Right lobe of liver (tissue), 4 donors: ENCODE measurements around the gene FLNC.

ENCODE experiments used
- CTCF ChIP-seq, 4 donors: fragments of 200-600 bp in 3 of 4; fragments of 450-650 bp in 1 of 4; IDR thresholded peaks; one replicate each; pipeline versions ENCODE4 v1.5.1 to v1.8.0; 2016 to 2022; ENCODE audit warnings: antibody characterized with exemption in 4 of 4, mild to moderate bottlenecking in 2 of 4
- POLR2A ChIP-seq: fragments of 450-650 bp; IDR thresholded peaks from one replicate; pipeline ENCODE4 v1.6.1; 2017; ENCODE audit warnings: antibody characterized with exemption, mild to moderate bottlenecking
- donor health status: DM: no; HTN: no; CAD: no.
- donor health status: DM: no; HTN: no; CAD: no.
- donor health status: DM: no; HTN: yes; CAD: no.

DNA sequence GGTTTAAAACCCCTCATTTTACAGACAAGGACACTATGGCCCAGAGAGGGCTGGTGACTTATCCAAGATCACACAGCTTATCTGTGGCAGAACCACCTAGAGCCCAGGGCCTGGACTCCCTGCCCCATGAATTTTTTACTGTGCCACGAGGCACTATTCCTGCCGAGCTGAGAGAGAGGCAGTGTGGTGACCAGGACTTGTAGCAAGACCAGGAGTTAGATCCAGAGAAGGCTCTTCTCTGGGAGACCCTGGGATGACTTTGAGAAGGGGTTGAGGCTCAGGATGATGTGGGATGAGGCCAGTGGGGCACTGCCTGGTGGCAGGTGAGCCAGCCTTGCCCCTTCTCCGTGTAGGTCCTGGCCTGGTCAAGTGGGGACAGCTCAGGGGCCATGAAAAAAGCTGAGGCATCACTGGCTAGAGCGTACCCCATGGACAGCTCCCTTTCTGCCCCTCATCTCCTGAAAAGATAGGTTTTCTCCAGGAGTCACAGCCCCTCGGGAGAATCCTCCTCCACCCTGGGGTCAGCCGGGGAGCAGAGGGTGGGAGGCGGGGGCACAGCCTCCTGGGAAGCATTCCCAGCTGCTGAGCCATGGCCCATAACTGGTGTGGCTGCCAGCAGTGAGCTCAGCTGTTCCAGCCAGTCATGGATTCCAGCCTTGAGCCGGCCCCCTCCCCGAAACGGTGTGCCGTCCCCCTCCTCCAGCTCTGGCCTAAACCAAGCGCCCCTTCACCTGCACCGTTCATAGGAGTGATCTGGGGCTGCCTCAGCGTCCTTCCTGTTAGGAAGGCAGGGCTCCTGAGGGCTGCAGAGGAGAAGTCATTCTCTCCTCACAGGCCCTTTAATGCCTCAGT lies 5.8 kb downstream of the FLNC start:
- TF ChIP-seq POLR2A (no peak), CTCF (IDR thresholded peaks at IDR 0.05) (no peak)
